OCI-LY1 (cell line): ENCODE measurements around the gene NF2.

Source experiments
- H2AFZ ChIP-seq: fragments of 200-600 bp; sonication (generic), shearing (Covaris generic); 2 replicates; pipeline ENCODE4 v1.6.0; 2014; ENCODE audit warnings: antibody characterized with exemption, mild to moderate bottlenecking, low read length
- H3F3A ChIP-seq: fragments of 200-600 bp; sonication (generic), shearing (Covaris generic); 2 replicates; pipeline ENCODE4 v1.6.0; 2014; ENCODE audit warnings: mild to moderate bottlenecking, antibody characterized with exemption, low read length, moderate library complexity; ENCODE audit not compliant: insufficient read depth
- H3K27ac ChIP-seq: fragments of 200-600 bp; sonication (generic); 2 replicates; pipeline ENCODE4 v1.5.1; 2014; ENCODE audit warnings: low read length, mixed run types, mild to moderate bottlenecking, low read depth; ENCODE audit not compliant: poor library complexity, severe bottlenecking
- H3K27me3 ChIP-seq: fragments of 200-600 bp; sonication (generic); 2 replicates; pipeline ENCODE4 v1.6.0; 2014; ENCODE audit warnings: antibody characterized with exemption, mild to moderate bottlenecking, low read length, moderate library complexity; ENCODE audit not compliant: insufficient read depth
- H3K36me3 ChIP-seq: fragments of 200-600 bp; sonication (generic); 2 replicates; pipeline ENCODE4 v1.6.1; 2014; ENCODE audit warnings: mild to moderate bottlenecking, antibody characterized with exemption, low read length, moderate library complexity, mixed read lengths; ENCODE audit not compliant: insufficient read depth
- H3K4me1 ChIP-seq: fragments of 200-600 bp; sonication (generic); 2 replicates; pipeline ENCODE4 v1.5.1; 2014; ENCODE audit warnings: mild to moderate bottlenecking, low read length, moderate library complexity; ENCODE audit not compliant: insufficient read depth, severe bottlenecking
- H3K4me2 ChIP-seq: fragments of 200-600 bp; sonication (generic), shearing (Covaris generic); 2 replicates; pipeline ENCODE4 v1.6.1; 2014; ENCODE audit warnings: low read length
- H3K4me3 ChIP-seq: fragments of 200-600 bp; sonication (generic); 2 replicates; pipeline ENCODE4 v1.5.1; 2014; ENCODE audit warnings: low read length, low read depth, mild to moderate bottlenecking, mixed read lengths; ENCODE audit not compliant: poor library complexity, severe bottlenecking
- H3K79me2 ChIP-seq: fragments of 200-600 bp; shearing (Covaris generic); 2 replicates; pipeline ENCODE4 v1.6.1; 2016; ENCODE audit warnings: mixed run types, low read length, mixed read lengths; ENCODE audit not compliant: insufficient read depth
- H3K9ac ChIP-seq: fragments of 200-600 bp; sonication (generic), shearing (Covaris generic); 2 replicates; pipeline ENCODE4 v1.6.1; 2014; ENCODE audit warnings: mild to moderate bottlenecking, low read length, mixed read lengths
- H3K9me2 ChIP-seq: fragments of 200-600 bp; sonication (generic), shearing (Covaris generic); 2 replicates; pipeline ENCODE4 v1.6.1; 2014; ENCODE audit warnings: low read depth, mild to moderate bottlenecking, low read length, mixed read lengths
- H3K9me3 ChIP-seq: fragments of 200-600 bp; shearing (Covaris generic); 2 replicates; pipeline ENCODE4 v1.6.1; 2014; ENCODE audit warnings: low read length, mixed read lengths
- H4K20me1 ChIP-seq: fragments of 200-600 bp; sonication (generic), shearing (Covaris generic); 2 replicates; pipeline ENCODE4 v1.6.0; 2016; ENCODE audit warnings: mild to moderate bottlenecking, low read length; ENCODE audit not compliant: insufficient read depth
- CTCF ChIP-seq: fragments of 200-600 bp; sonication (generic), shearing (Covaris generic); IDR thresholded peaks from 2 replicates; pipeline ENCODE4 v1.5.1; 2017; ENCODE audit warnings: mild to moderate bottlenecking, antibody characterized with exemption, low read length, moderate library complexity, mixed read lengths
- EZH2 ChIP-seq: fragments of 200-600 bp; sonication (generic), shearing (Covaris generic); IDR thresholded peaks from 2 replicates; pipeline ENCODE4 v1.8.0; 2017; ENCODE audit warnings: borderline replicate concordance, mixed run types, mild to moderate bottlenecking, antibody characterized with exemption, low read length, moderate library complexity, mixed read lengths

Gene NF2

GRCh38 chr22:29574762-29575450 is 28.5 kb upstream of the NF2 start:
- H3K79me2 ChIP-seq, result no peaks in the 10 kb centered on the region
- H3K27ac ChIP-seq, result no peak overlapping the region
- H3F3A ChIP-seq, result no peaks in the 10 kb centered on the region
- peaks cover 7% of the 10 kb centered on the region; the same call in 1 of the 2 replicates for H3K36me3 ChIP-seq
- H3K4me3 ChIP-seq, result no peak overlapping the region
- H3K4me2 ChIP-seq, result no peak overlapping the region
- no peak overlapping the region for H3K9ac ChIP-seq
- H3K27me3 ChIP-seq, result no peaks in the 10 kb centered on the region
- H3K9me3 ChIP-seq, result no peaks in the 10 kb centered on the region
- H4K20me1 ChIP-seq, result no peaks in the 10 kb centered on the region
- H2AFZ ChIP-seq, result no peak overlapping the region
- H3K4me1 ChIP-seq, result peaks cover 4% of the 10 kb centered on the region
- H3K9me2 ChIP-seq, result no peaks in the 10 kb centered on the region
- TF ChIP-seq CTCF (no peak), EZH2 (no peak)

GRCh38 chr22:29578462-29579200 is 24.8 kb upstream of the NF2 start:
- Histone ChIP-seq H3K27ac (no peak overlapping the region), H2AFZ (no peak overlapping the region), H3K27me3 (no peaks in the 10 kb centered on the region), H3K4me3 (no peak overlapping the region), H3K36me3 (peaks cover 7% of the 10 kb centered on the region; the same call in 1 of the 2 replicates), H3K9me2 (no peaks in the 10 kb centered on the region), H3K4me1 (peaks cover 16% of the 10 kb centered on the region), H3K79me2 (no peaks in the 10 kb centered on the region), H3K9me3 (no peaks in the 10 kb centered on the region), H3K9ac (no peak overlapping the region), H4K20me1 (no peaks in the 10 kb centered on the region), H3K4me2 (no peak overlapping the region), H3F3A (no peaks in the 10 kb centered on the region)
- TF ChIP-seq CTCF, result no peak
- no peak for TF ChIP-seq EZH2

- TF ChIP-seq EZH2 (no peak), CTCF (no peak)
- no peaks in the 10 kb centered on the region for H3K27me3 ChIP-seq
- H3K4me2 ChIP-seq, result peak overlapping the region; percentile 88
- H3K79me2 ChIP-seq, result no peaks in the 10 kb centered on the region
- peak overlapping the region; percentile 78 for H3K4me3 ChIP-seq
- peak overlapping the region; percentile 83 for H3K9ac ChIP-seq
- no peak overlapping the region for H2AFZ ChIP-seq
- peaks cover 16% of the 10 kb centered on the region for H3K4me1 ChIP-seq
- no peaks in the 10 kb centered on the region for H3F3A ChIP-seq
- H4K20me1 ChIP-seq, result no peaks in the 10 kb centered on the region
- H3K9me2 ChIP-seq, result no peaks in the 10 kb centered on the region
- H3K36me3 ChIP-seq, result peaks cover 7% of the 10 kb centered on the region; the same call in 1 of the 2 replicates
- peak overlapping the region; percentile 52 for H3K27ac ChIP-seq
- H3K9me3 ChIP-seq, result no peaks in the 10 kb centered on the region
These were observed 23.1 kb upstream of the NF2 start for GRCh38 chr22:29580200-29580810.
